ENCODE data around the gene P2RX6. TPM values are rescaled to one million over a fixed set of nuclear protein-coding genes. Genes with fewer than 3 reads are reported as not detected.
A peak's percentile ranks its signal among the peaks of the same experiment; 100 is the strongest.
"Not testable (repeated sequence)": the region's sequence is repeated elsewhere in the genome, so short reads cannot be mapped to it uniquely, and the experiment has no call there.

P2RX6 gene
- polyA plus RNA-seq, 1 donor, result 1.4 TPM

DNA sequence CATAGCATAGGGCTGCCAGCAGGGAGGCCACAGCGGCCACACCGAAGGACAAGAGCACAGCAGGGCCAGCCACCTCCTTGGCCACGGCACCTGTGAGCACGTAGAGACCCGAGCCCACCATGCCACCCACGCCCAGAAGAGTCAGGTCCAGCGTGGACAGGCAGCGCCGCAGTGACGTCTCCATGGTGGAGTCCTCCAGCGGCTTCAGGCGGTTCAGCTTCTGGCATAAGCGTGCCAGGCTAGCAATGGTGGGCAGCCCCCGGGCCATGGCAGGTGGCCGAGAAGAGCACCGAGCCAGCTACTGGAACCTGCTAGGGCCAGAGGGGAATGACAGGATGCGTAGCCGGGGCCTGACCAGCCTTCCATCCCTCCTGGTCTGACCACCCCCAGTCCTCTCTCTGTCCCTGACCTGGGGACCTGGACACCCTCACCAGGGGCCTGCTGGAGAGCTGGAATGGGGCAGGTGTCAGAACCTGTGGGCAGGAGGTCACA, 16.6 kb downstream of the P2RX6 start:
- no peak for DNase-seq

DNA sequence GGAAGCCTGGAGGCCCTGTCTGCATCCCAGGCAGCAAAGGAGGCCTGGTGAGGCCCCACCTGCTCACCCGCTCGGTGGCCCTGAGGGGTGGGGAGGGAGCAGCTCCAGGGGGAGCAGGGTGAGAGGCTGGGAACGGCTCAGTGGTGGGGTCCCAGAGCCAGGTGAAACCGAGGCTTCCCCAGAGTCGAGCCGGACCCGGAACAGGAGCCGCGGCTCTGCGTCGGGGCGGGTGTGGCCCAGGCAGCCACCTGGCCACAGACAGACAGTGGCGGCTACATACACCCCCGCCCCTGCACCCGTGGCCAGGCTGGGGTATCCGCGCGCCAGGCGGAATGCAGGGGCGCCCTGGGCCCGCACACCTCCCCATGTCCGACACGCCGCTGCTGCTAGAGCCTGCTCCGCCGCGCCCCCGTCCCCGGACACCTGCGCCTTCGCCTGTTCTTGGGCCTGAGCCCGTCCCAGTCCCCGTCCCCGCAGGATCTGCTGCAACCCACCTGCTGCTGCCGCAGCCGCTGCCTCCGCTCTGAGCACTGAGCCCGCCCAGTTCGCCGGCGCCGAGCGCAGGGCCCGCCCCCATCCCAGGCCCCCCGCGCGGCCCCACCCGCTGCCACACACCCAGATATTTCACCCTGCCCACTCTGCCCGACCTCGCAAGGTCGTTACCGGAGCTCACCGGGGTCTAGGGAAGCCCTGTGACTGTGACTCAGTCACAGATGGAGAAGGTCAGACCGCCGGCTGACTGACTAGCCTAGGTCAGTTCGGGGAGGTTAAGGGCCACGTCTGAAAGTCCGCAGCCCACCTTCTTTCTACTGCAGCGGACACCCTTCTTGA, 17.3 kb downstream of the P2RX6 start, which contains the start of gene SLC7A4:
Gene SLC7A4 (minus strand): TSS at position 525 of the 831 bp plus-strand sequence. CDS start 749 bp downstream, outside the sequence.
- no peak for DNase-seq

DNA sequence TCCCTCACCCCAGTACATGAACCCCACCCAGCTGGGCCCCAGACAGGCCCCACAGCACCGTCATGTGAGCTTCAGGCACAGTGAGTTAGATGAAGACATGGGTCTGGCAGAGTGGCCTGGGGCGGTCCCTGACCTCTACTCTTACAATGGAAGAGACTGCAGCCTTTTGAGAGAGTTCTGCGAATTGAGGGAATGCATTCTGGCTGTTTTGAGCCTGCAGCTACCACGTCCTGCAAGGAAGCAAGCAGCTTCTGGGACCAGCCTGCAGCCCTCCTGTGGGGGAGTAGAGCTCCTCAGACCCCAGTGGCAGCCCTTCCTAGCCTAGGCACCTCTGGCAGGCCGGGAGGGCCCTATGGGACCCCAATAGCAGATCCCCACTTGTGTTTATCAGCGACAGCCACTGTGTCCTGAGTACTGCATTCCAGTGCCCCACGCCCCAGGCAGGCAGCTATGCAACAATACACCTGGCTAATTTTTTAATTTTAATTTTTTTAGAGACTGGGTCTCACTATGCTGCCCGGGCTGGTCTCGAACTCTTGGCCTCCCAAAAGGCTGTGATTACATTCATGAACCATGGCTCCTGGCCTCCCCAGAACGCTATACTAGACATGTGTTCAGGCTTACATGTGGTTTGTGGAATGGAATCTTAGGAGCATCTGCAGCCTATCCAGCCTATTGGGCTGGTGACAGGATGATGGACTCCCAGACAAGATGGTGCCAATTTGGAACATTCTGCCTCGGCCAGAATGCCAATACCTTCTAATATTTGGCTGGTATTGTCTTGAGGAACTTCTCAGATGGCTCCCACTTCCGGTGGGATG, 18.1 kb downstream of the P2RX6 start:
- no peak for DNase-seq

DNA sequence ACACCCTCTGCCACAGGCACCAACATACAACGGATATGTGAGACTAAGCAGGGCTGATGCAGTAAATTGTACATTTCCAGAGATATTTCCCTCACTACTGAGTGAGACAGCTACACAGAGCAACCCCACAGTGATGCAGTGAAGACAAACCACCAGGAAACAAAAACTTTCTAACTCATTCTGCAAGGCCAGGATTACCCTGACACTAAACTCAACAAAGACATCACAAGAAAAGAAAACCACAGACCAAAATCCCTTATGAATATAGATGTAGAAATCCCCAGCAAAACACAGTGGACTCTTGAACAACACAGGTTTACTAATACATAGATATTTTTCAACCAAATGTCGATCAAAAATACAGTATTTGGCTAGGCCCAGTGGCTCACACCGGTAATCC, 18.9 kb downstream of the P2RX6 start:
- DNase-seq, result no peak

DNA sequence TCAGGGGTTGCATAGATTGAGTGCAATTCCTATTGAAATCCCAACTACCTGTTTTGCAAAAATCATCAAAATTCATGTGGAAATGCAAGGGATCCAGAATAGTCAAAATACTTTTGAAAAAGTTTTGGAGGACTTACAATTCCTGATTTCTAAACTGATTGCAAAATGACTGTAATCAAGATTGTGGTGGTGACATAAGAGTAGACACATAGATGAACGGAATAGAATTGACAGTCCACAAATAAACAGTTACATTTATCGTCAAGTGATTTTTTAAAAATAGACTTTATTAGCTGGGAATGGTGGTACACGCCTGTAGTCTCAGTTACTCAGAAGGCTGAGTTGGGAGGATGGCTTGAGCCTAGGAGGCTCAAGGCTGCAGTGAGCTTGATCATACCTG, 20.0 kb downstream of the P2RX6 start:
- DNase-seq, result no peak

DNA sequence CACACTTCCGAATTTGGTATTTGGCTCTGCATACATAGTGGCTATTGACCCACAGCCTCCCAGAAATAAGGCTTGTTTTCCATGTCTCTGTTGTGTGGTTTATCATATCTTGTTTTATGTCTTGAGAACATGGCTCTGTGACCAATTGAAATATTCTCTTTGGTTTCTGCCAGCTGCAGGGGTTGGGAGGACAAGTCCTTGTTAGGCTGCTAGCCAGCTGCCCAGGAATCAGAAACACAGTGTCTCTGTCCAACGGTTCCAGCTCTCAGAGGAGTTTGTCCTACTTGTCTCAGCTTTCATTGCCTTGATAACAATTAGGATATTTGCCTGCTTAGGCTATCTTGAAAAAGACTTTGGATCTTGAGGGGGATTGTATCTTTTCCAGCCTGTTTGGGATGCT, 23.4 kb downstream of the P2RX6 start:
- no peak for DNase-seq

DNA sequence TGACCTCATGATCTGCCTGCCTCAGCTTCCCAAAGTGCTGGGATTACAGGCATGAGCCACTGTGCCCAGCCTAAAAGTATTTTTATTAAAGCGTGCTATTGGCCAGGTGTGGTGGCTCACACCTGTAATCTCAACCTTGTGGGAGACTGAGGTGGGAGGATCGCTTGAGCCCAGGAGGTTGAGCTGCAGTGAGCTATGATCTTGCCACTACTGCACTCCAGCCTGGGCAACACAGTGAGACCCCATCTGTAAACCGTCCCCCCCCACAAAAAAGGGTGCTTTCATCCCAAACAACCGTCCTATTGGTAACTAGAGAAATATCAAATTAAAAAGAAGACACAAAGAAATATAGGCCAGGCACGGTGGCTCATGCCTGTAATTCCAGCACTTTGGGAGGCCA, 24.2 kb downstream of the P2RX6 start:
- DNase-seq, result not testable (repeated sequence)

DNA sequence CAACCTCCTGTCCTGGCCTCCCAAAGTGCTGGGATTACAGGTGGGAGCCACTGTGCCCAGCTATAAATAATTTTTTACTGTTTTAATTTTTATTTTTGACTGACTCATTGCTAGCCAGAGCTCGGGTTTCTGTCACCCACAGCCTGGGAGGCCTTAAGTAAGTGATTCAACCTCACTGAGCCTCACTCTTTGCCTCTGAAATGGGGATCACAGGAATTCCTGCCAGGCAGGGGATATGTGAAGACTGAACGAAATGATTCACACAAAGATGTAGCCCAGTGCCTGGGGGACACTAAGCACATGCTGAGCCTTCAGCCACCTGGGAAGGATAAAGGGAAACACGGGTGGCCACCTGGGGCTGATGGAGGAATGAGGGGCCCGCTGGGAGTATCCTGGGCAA, 27.0 kb downstream of the P2RX6 start:
- no peak for DNase-seq

DNA sequence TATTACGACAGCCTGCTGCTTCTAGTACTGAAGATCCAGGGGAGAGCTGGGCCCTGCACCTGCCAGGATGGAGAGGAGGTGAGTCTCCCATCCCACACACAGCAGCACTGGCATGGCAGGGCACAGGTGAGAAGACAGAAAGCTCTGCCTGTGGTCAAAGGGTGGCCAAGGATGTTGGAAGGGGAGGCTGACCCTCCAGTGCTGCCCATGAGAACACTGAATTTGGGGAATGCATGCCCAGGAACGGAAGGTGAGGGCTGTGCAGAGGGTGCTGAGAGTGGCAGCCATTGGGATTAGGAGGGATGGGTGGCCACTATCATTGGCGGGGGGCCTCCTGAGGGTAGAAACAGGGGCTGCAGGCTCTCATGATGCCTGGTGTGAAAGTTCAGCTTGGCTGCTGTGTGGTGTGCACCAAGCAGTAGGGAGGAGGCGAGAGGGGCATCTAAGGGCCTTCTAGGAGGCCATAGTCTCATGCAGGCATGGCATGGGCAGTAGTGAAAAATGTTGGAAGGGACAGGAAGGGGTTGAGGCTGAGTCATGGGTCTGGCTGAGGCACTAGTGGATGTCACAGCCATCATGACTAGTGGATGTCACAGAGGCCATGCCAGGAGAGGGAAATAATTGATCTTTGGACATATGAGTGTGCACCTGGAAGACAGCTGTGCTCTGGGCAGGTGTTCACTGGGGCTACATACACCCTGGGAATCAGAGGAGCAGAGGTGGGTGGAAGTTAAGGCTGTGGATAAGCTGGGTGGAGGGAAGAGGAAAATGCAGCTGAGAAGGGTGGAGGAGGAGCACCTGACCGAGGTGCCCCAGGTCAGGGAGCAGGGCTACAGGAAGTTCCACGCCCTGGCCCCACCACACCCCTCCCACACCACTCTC, 28.3 kb downstream of the P2RX6 start:
- DNase-seq, result no peak

DNA sequence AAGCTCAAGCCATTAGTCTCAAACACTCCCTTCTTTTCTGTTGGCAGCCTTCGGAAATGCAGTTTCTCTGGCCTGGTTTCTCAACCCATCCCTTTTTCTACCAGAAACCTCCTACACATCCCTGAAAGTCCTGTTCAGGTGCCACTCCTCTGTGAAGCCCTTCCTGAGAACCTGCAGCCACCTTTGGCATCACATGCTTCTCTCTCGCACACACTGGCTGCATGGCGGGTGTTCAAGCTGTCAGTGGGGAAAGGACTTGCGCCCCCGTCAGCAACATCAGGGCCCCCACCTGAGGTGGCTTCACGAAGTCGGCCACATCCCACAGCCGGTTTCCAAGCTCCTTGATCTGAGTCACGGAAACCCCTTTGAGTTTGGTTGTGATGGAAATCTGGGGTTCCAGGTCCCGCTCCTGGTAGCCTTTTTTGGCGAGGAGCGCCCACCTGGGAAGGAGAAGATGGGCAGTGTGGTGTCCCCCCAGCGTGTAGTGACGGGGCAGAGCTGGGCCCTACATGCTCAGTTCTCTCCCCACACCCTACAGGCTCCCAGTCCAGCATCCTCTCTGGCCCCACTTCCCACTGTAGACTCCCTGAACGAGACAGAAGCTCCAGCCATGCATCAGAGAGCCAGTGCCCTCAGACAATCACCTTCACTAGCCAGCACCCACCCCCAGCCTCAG, 29.0 kb downstream of the P2RX6 start:
- no peak for DNase-seq

DNA sequence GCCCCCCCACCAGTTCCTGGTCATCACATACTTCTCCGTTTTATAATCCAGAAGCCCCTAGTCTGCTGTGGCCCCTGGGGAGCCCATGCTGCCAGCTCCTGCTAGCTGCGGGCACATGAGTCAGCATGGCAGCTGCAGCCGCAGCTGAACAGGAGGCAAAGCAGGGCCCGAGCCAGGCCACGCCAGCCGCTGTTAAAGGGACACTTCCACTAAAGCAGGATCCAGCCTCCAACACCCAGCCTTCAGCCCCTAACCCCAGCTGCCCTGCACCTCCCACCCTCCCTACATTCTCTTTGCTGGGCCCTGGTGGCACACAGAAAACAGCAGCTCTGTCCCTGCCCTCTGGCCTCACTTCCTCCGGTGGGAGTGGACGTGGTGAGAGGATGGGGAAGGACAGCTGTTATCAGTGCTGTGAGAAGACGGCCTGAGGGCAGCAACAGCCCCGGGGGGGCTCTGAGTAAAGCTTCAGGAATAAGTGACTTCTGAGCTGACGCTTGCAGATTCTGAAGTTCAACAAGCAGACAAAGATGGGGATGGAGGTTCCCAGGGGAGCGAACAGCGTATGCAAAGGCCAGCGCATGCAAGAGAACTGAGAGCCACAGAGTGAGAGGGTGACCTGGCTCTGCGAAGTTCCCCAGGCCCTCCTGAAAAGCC, 30.1 kb downstream of the P2RX6 start:
- DNase-seq, result no peak

DNA sequence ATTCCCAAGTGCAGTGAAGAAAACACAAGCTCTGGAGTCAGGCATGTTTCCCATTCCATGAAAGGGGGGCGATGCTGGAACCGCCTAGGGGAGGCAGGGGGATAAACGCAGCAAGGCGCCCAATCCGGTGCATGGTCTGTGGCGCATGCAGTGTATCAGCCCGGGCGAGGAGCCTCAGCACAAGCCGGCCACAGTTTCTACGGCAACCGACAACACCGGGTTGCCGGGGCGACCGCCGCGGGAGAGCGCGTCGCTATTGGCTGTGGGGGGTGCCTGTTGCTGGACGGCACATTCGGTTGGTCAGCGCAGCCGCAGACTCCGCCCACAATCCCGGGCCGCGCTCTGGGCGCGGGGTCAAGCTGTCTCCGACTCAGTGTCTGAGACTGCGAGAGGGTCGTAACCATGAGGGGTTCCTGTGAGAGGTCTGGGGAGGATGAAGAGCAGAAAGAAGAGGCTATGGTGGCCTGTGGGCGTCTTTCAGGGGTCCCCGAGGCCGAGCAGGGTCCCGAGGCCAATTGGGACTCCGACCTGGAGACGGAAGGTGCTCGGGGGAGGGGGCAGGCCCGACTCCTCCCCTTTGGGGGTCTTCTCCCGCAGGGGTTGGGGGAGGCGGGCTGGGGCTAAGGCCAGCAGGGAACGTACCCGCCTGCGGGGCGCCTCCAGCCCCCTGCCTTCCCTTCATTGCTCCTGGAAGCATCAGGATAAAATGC, 30.8 kb downstream of the P2RX6 start, which contains the start of gene LRRC74B:
Gene LRRC74B (plus strand): TSS at position 362 of the 710 bp plus-strand sequence. CDS start 41 bp downstream, at position 403.
- peak; percentile 83 for DNase-seq

DNA sequence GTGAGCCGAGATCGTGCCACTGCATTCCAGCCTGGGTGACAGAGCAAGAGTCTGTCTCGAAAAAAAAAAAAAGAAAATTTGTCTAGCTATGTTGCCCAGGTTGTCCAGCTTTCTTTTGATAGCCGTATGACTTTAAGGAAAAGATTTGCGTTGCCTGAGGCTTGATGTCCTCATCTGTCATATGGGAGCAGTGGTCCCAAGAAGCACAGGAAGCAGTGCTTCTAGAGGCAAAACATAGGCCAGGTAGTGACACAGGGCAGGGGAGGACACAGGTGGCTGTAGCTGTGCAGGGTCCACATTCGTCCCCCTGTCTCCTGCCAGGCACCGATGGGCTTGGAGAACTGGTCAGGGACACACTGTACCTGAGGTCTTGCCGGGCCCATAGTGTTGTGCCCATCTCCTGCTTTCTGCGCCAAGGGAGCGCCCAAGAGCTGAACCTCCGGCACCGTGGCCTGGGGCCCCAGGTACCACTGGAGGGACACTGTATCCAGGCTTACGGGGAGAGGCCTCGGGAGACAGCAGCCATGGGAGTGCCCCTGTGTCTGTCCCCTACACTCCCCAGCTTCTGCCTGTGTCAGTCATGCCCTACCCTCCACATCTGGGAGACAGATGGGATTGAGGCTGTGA, 32.2 kb downstream of the P2RX6 start:
- no peak for DNase-seq

DNA sequence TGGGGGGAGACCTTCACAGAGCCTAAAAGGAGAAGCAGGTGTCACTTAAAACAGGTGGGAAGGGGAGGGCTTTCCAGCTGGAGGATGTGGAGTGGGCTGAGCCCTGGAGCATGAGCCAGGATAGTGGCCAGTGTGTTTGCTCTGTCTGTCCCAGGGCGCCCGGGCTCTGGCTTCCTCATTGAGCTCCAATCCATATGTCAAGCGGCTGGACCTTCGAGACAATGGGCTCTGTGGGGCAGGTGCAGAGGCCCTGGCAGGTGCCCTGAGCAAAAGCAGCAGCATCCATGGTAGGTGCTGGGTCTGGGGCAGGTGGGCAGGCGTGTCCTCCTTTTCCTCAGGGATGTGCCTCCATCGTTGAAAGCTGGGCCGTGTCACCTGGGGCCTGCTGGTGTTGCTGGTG, 32.8 kb downstream of the P2RX6 start:
- no peak for DNase-seq

DNA sequence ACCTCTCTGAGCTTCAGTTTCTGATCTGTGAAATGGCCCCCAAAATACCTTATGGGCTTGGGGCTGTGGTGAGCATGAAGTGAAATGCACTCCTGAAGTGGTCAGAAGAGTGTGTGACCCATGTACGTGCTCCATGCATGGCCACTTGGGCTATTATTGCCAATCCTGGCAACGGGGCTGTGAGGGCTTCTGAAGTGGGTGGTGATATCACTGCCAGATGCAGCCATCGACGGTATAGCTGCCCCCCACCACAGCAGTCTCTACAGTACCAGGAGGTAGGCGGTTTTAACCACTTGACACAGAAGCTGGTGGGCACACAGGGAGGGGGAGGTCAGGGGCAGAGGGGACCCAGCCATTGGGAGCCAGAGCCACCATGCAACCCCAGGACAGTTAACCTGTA, 33.5 kb downstream of the P2RX6 start:
- not testable (repeated sequence) for DNase-seq

DNA sequence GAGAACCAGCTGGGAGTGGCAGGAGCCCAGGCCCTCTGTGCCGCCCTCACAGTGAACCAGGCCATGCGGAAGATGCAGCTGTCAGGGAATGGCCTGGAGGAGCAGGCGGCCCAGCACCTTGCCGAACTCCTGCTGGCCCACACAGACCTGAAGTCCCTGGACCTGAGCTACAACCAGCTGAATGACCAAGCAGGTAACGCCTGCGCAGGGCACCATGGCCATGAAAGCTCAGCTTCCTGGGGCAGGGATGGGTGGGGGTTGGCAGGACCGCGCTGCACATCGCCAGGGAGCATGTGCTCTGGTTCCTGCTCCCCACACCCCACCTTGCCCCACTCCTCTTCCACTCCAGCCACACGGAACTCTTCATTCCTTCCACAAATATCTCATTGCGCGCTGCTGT, 34.0 kb downstream of the P2RX6 start:
- DNase-seq, result not testable (repeated sequence)

DNA sequence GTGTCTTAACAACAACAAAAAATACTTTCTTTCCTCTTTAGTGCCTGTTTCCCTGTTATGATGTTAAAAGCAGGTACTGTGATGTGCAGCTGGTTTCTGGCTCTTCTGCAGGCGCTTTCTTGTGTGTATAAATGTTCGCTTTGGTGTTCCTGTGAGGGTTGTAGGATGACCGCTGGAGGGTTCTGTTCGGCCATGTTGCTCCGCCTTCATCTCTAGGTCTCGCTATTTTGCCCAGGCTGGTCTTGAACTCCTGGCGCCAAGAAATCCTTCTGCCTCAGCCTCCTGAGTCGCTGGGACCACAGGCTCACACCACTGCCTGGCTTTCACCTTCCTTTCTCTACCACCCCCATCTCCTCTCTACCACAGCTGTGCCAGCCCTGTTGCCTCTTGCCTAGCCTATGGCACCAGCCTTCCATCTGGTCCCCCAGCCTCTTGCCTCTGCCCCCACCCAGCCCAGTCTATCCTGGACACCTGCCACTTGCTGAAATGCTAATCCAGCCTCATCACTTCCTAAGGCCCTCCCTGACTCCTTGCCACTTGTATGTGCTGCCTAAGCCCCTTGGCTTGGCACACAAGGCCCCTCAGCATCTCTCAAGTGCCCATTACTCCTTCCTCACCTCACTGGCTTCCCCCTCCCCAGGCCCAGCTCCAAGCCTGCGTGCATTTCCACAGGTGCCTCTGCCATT, 36.3 kb downstream of the P2RX6 start:
- DNase-seq, result no peak

DNA sequence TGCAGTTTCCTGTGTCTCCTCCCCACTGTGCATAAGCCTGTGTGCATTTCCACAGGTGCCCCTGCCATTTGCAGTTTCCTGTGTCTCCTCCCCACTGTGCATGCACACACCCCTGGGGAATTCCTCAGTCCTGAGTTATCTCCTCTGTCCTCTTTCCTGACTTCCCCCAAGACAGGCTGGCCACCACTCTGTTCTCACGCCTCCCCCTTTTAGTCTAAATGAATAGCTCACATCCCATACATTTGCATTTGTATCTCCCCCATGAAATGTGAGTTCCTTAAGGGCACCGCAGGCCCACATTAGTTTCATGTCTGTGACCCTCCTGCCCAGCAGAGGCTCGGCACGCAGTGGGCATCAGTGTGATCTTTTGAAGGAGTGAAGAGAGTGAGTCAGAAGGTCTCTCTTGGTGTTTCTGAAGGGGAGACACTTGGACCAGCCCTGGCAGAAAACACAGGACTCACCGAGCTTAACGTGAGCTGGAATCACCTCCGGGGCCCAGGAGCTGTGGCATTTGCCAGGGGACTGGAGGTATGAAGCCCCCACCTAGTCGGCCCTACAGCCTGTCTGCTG, 37.0 kb downstream of the P2RX6 start:
- DNase-seq, result no peak
